ENCODE data around the gene FADS3.

- TF ChIP-seq IKZF5 (CRISPR knock-in tag; IDR thresholded peaks at IDR 0.05) (no peak), CCAR2 (optimal IDR thresholded peaks at IDR 0.05; ENCODE audit: low read depth, low read length) (no peak), ARID4A (CRISPR knock-in tag; IDR thresholded peaks at IDR 0.05; ENCODE audit: borderline replicate concordance) (no peak), ZNF503 (CRISPR knock-in tag; IDR thresholded peaks at IDR 0.05) (no peak), SAFB2 (CRISPR knock-in tag; IDR thresholded peaks at IDR 0.05; ENCODE audit: borderline replicate concordance, low read depth) (no peak)
Measured at GRCh38 chr11:61917334-61918109, 26.2 kb upstream of the FADS3 start, which contains the start of gene RAB3IL1.
